Prostate gland (tissue), 2 donors: ENCODE results near the gene LCOR.

Experiments used
- CTCF ChIP-seq, 4 experiments: fragments of 200-600 bp in 2 of 4; fragments of 450-650 bp in 2 of 4; sonication (generic) in 2 of 4; IDR thresholded peaks; 1 replicate in 3 of 4; 2 replicates in 1 of 4; pipeline ENCODE4 v1.5.1; 2016 to 2019; ENCODE audit warnings: antibody characterized with exemption in 4 of 4, mild to moderate bottlenecking in 2 of 4, moderate library complexity in 2 of 4
- POLR2A ChIP-seq: fragments of 450-650 bp; IDR thresholded peaks from one replicate; pipeline ENCODE4 v1.6.1; 2016; ENCODE audit warnings: antibody characterized with exemption, mild to moderate bottlenecking

DNA sequence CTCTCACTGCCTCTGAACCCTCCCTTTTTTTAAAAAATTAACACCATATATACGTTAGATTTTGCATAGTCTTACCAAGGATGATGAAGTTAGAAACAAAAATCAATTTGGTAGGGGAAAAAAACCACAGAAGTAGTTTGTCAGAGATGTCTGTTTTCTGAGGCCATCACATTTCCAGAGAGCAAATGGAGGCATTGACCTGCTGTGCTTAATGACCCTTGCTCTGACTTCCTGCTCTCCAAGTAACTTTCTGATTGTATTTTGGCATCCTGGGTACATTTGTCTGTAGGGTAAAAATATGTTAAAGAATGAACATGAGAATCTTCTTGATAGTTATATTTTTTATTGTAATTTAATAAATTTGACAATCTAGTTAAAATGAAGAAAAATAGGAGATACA lies 140.2 kb downstream of the LCOR start:
- TF ChIP-seq POLR2A (no peak), CTCF (IDR thresholded peaks at IDR 0.05) (no peak)
